Occipital lobe (tissue), 2 donors: Measurements from ENCODE around the gene REXO1. TPM values are rescaled to one million over a fixed set of nuclear protein-coding genes. Genes with fewer than 3 reads are reported as not detected.

Experiments
- DNase-seq: peaks from one replicate; lab custom pipeline; 2025; lab: John Stamatoyannopoulos, UW
- total RNA-seq: library from RNA; depleted of rRNA; stranded (reverse); fragments of >200 nt; gene quantifications from one replicate; pipeline ENCODE4 v1.2.3, GENCODE V29; 2014

The REXO1 gene
- total RNA-seq, 1 donor from 2014 or later, result 2.8 TPM

GRCh38 chr19:1832046-1832663 is 16.1 kb downstream of the REXO1 start:
- DNase-seq, result no peak

- no peak for DNase-seq
These were observed 17.3 kb downstream of the REXO1 start for GRCh38 chr19:1830978-1831377.

GRCh38 chr19:1830568-1830967 is 17.7 kb downstream of the REXO1 start:
- DNase-seq, result no peak

- DNase-seq, result no peak
These were observed 18.3 kb downstream of the REXO1 start for GRCh38 chr19:1829958-1830357.

GRCh38 chr19:1828279-1829238 is 19.7 kb downstream of the REXO1 start:
- no peak for DNase-seq

- DNase-seq, result no peak
These were observed 20.6 kb downstream of the REXO1 start for GRCh38 chr19:1827566-1828278.

GRCh38 chr19:1826557-1827521 is 21.4 kb downstream of the REXO1 start:
- DNase-seq, result no peak

GRCh38 chr19:1825909-1826556 is 22.2 kb downstream of the REXO1 start:
- peak; percentile 35 for DNase-seq

- DNase-seq, result no peak
These were observed 24.0 kb downstream of the REXO1 start for GRCh38 chr19:1824252-1824622.

GRCh38 chr19:1823539-1824251 is 24.6 kb downstream of the REXO1 start:
- no peak for DNase-seq

GRCh38 chr19:1823020-1823419 is 25.3 kb downstream of the REXO1 start:
- no peak for DNase-seq

- DNase-seq, result no peak
These were observed 26.1 kb downstream of the REXO1 start for GRCh38 chr19:1822210-1822609.

GRCh38 chr19:1819341-1820255 is 28.7 kb downstream of the REXO1 start:
- no peak for DNase-seq

- no peak for DNase-seq
These were observed 29.6 kb downstream of the REXO1 start for GRCh38 chr19:1818549-1819195.

- no peak for DNase-seq
These were observed 30.6 kb downstream of the REXO1 start for GRCh38 chr19:1817553-1818179.

GRCh38 chr19:1816530-1817298 is 31.6 kb downstream of the REXO1 start:
- no peak for DNase-seq
